Loucy (cell line): ENCODE measurements around the gene RNF19B.

ENCODE experiments used
- H2AFZ ChIP-seq: fragments of 200-600 bp; sonication (generic); 2 replicates; pipeline ENCODE4 v1.6.0; 2016; ENCODE audit warnings: antibody characterized with exemption, mild to moderate bottlenecking, low read length, moderate library complexity
- H3F3A ChIP-seq: fragments of 200-600 bp; 2 replicates; pipeline ENCODE4 v1.6.0; 2016; ENCODE audit warnings: antibody characterized with exemption, low read depth, mild to moderate bottlenecking
- H3K27me3 ChIP-seq: fragments of 200-600 bp; sonication (generic); 2 replicates; pipeline ENCODE4 v1.6.1; 2014; ENCODE audit warnings: low read length, mild to moderate bottlenecking; ENCODE audit not compliant: insufficient read depth, poor library complexity, severe bottlenecking
- H3K36me3 ChIP-seq: fragments of 200-600 bp; sonication (generic); 2 replicates; pipeline ENCODE4 v1.6.1; 2016; ENCODE audit warnings: low read length; ENCODE audit not compliant: insufficient read depth
- H3K4me1 ChIP-seq: fragments of 200-600 bp; sonication (generic); 2 replicates; pipeline ENCODE4 v1.5.1; 2014; ENCODE audit warnings: low read length, mild to moderate bottlenecking; ENCODE audit not compliant: insufficient read depth, poor library complexity, severe bottlenecking
- H3K4me2 ChIP-seq: fragments of 200-600 bp; sonication (generic); 2 replicates; pipeline ENCODE4 v1.6.0; 2014; ENCODE audit warnings: antibody characterized with exemption, low read length, low read depth, mild to moderate bottlenecking; ENCODE audit not compliant: poor library complexity, severe bottlenecking
- H3K4me3 ChIP-seq: fragments of 200-600 bp; sonication (generic); 2 replicates; pipeline ENCODE4 v1.5.1; 2014; ENCODE audit warnings: low read length, mild to moderate bottlenecking, mixed read lengths; ENCODE audit not compliant: poor library complexity, severe bottlenecking
- H3K79me2 ChIP-seq: fragments of 200-600 bp; sonication (generic); 2 replicates; pipeline ENCODE4 v1.6.1; 2014; ENCODE audit warnings: low read length; ENCODE audit not compliant: insufficient read depth
- H3K9ac ChIP-seq: fragments of 200-600 bp; sonication (generic); 2 replicates; pipeline ENCODE4 v1.6.0; 2014; ENCODE audit warnings: mild to moderate bottlenecking, low read depth, low read length, moderate library complexity; ENCODE audit not compliant: poor library complexity, severe bottlenecking
- H3K9me2 ChIP-seq: fragments of 200-600 bp; sonication (generic); replicated peaks from 2 replicates; pipeline ENCODE4 v1.6.1; 2016; ENCODE audit warnings: low read depth, low read length, mixed read lengths
- H3K9me3 ChIP-seq: fragments of 200-600 bp; sonication (generic); 2 replicates; pipeline ENCODE4 v1.6.1; 2014; ENCODE audit warnings: mild to moderate bottlenecking, antibody characterized with exemption, low read length, low read depth; ENCODE audit not compliant: insufficient read depth
- H4K20me1 ChIP-seq: fragments of 200-600 bp; sonication (generic); 2 replicates; pipeline ENCODE4 v1.6.0; 2014; ENCODE audit warnings: antibody characterized with exemption, low read length, mild to moderate bottlenecking; ENCODE audit not compliant: insufficient read depth, poor library complexity, severe bottlenecking
- EZH2phosphoT487 ChIP-seq: fragments of 200-600 bp; IDR thresholded peaks from 2 replicates; pipeline ENCODE4 v1.6.1; 2018; ENCODE audit warnings: antibody characterized with exemption, mild to moderate bottlenecking, moderate library complexity, borderline replicate concordance
- TF ChIP-seq, protein P1 (sequence below): fragments of 200-600 bp; sonication (generic); conservative IDR thresholded peaks from 2 replicates; pipeline ENCODE4 v1.5.1; 2014; ENCODE audit warnings: mild to moderate bottlenecking, antibody characterized with exemption, low read length

The RNF19B gene

GRCh38 chr1:32963746-32964460 lies 706 bp downstream of the RNF19B start:
- Histone ChIP-seq H3K4me3 (peak overlapping the region; percentile 93), H3K36me3 (no peaks in the 10 kb centered on the region), H3K79me2 (peaks cover 47% of the 10 kb centered on the region), H3K9me3 (no peaks in the 10 kb centered on the region), H3K9ac (peak overlapping the region; percentile 81), H3F3A (no peaks in the 10 kb centered on the region), H3K9me2 (no peaks in the 10 kb centered on the region), H2AFZ (0 out of 2 replicates have a peak overlapping the region, but pooled peaks have one; percentile 54), H3K27me3 (peaks cover 30% of the 10 kb centered on the region), H4K20me1 (peaks cover 18% of the 10 kb centered on the region), H3K4me1 (peaks cover 26% of the 10 kb centered on the region), H3K4me2 (peak overlapping the region; percentile 98)
- no peak for TF ChIP-seq EZH2phosphoT487
- TF ChIP-seq, protein P1, sequence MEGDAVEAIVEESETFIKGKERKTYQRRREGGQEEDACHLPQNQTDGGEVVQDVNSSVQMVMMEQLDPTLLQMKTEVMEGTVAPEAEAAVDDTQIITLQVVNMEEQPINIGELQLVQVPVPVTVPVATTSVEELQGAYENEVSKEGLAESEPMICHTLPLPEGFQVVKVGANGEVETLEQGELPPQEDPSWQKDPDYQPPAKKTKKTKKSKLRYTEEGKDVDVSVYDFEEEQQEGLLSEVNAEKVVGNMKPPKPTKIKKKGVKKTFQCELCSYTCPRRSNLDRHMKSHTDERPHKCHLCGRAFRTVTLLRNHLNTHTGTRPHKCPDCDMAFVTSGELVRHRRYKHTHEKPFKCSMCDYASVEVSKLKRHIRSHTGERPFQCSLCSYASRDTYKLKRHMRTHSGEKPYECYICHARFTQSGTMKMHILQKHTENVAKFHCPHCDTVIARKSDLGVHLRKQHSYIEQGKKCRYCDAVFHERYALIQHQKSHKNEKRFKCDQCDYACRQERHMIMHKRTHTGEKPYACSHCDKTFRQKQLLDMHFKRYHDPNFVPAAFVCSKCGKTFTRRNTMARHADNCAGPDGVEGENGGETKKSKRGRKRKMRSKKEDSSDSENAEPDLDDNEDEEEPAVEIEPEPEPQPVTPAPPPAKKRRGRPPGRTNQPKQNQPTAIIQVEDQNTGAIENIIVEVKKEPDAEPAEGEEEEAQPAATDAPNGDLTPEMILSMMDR, result no peak

GRCh38 chr1:32962248-32962896 lies 2.2 kb downstream of the RNF19B start:
- Histone ChIP-seq H3K36me3 (no peaks in the 10 kb centered on the region), H3F3A (no peaks in the 10 kb centered on the region; the same call in 1 of the 2 replicates), H3K4me3 (peak overlapping the region; percentile 93), H3K4me1 (peaks cover 34% of the 10 kb centered on the region), H3K9ac (peak overlapping the region; percentile 81), H3K9me3 (no peaks in the 10 kb centered on the region), H3K27me3 (peaks cover 17% of the 10 kb centered on the region), H3K4me2 (peak overlapping the region; percentile 98), H3K79me2 (peaks cover 56% of the 10 kb centered on the region), H2AFZ (no peak overlapping the region; the same call in 1 of the 2 replicates), H3K9me2 (no peaks in the 10 kb centered on the region), H4K20me1 (peaks cover 18% of the 10 kb centered on the region)
- TF ChIP-seq EZH2phosphoT487, result no peak
- TF ChIP-seq, protein P1, result no peak

DNA sequence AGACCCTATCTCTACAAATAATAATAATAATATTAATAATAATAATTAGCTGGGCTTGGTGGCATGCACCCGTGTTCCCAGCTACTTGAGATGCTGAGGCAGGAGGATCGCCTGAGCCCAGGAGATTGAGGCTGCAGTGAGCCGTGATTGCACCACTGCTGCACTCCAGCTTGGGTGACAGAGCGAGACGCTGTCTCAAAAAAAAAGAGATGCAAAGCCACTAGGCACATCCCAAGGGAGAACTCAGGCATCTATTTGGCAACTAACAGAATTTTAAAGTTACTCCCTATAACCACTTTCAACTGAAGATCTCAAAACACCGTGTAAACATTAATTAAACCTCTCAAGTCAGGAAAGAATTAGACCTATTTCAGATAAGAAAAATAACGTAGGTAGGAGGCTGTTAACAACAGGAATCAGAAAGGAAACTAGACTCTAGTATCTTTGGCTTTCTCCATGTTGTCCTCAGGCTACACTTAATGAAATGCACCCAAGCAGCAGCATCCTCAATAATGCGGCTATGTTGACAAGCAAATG lies 3.7 kb downstream of the RNF19B start:
- Histone ChIP-seq H3K4me3 (peak overlapping the region; percentile 93), H3K4me1 (peaks cover 37% of the 10 kb centered on the region), H3K9me2 (no peaks in the 10 kb centered on the region), H3F3A (no peaks in the 10 kb centered on the region; the same call in 1 of the 2 replicates), H3K9me3 (no peaks in the 10 kb centered on the region), H3K79me2 (peaks cover 64% of the 10 kb centered on the region), H3K27me3 (peaks cover 3% of the 10 kb centered on the region), H3K36me3 (no peaks in the 10 kb centered on the region), H4K20me1 (peaks cover 18% of the 10 kb centered on the region), H2AFZ (no peak overlapping the region), H3K4me2 (peak overlapping the region; percentile 98), H3K9ac (peak overlapping the region; percentile 41)
- TF ChIP-seq EZH2phosphoT487, result no peak
- TF ChIP-seq, protein P1, result no peak
